ENCODE data around the gene AP1G1. TPM values are rescaled to one million over a fixed set of nuclear protein-coding genes. Genes with fewer than 3 reads are reported as not detected.

The AP1G1 gene
- total RNA-seq, 1 experiment from 2014 or later: 51.2 TPM

DNA sequence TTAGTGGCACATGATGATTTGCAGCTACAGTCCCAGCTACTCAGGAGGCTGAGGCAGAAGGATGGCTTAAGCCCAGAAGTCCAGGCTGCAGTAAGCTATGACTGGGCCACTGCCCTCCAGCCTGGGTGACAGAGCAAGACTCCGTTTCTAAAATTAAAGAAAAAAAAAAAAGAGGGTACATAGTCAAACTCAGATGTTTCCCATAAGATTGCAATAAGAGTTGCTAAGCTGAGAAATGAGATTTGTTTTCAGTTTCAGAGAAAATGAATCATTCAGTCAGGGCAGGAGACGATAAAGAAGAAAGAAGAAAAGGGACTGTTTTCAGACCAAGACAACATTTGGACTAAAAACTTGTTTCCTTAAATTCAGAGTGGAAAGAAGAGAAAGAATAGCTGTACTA is 54.0 kb downstream of the AP1G1 start:
- no peak overlapping the region for H3K27ac ChIP-seq (ENCODE audit: low read length)
- H2AFZ ChIP-seq (ENCODE audit: low read length): no peak overlapping the region
- no peaks in the 10 kb centered on the region for H4K20me1 ChIP-seq (ENCODE audit: low read length)
- TF ChIP-seq, protein P1, sequence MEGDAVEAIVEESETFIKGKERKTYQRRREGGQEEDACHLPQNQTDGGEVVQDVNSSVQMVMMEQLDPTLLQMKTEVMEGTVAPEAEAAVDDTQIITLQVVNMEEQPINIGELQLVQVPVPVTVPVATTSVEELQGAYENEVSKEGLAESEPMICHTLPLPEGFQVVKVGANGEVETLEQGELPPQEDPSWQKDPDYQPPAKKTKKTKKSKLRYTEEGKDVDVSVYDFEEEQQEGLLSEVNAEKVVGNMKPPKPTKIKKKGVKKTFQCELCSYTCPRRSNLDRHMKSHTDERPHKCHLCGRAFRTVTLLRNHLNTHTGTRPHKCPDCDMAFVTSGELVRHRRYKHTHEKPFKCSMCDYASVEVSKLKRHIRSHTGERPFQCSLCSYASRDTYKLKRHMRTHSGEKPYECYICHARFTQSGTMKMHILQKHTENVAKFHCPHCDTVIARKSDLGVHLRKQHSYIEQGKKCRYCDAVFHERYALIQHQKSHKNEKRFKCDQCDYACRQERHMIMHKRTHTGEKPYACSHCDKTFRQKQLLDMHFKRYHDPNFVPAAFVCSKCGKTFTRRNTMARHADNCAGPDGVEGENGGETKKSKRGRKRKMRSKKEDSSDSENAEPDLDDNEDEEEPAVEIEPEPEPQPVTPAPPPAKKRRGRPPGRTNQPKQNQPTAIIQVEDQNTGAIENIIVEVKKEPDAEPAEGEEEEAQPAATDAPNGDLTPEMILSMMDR (conservative IDR thresholded peaks at IDR 0.05; ENCODE audit: low read depth, low read length): no peak
- no peak for TF ChIP-seq EZH2phosphoT487 (IDR thresholded peaks at IDR 0.05; ENCODE audit: borderline replicate concordance, low read length)
- TF ChIP-seq EZH2 (IDR thresholded peaks at IDR 0.05; ENCODE audit: low read length, unreplicated experiment): no peak
- ChIA-PET POLR2A (ENCODE audit: unreplicated experiment) (no interaction called here), CTCF (no interaction called here)
- no peak overlapping the region for H3K4me2 ChIP-seq (ENCODE audit: low read length)
- no peak for DNase-seq
- H3K4me3 ChIP-seq (ENCODE audit: low read length): no peak overlapping the region
- no peaks in the 10 kb centered on the region for H3K4me1 ChIP-seq (ENCODE audit: insufficient read depth, low read length)
- intact Hi-C loops (cut with micrococcal nuclease): no loop called here
- peaks cover 36% of the 10 kb centered on the region for H3K36me3 ChIP-seq (ENCODE audit: low read depth, low read length)
- no peaks in the 10 kb centered on the region for H3K27me3 ChIP-seq (ENCODE audit: low read length)
- H3K79me2 ChIP-seq (ENCODE audit: low read length): no peaks in the 10 kb centered on the region
- no peaks in the 10 kb centered on the region for H3K9me2 ChIP-seq (replicated peaks; ENCODE audit: low read length)
- H3K9me3 ChIP-seq (ENCODE audit: low read length): no peaks in the 10 kb centered on the region
- BruUV-seq (replicated peaks): no TSS peak
- no peak overlapping the region for H3K9ac ChIP-seq (ENCODE audit: low read length)
- no peak for ATAC-seq
- H3F3A ChIP-seq (ENCODE audit: low read length, unreplicated experiment): no peaks in the 10 kb centered on the region

DNA sequence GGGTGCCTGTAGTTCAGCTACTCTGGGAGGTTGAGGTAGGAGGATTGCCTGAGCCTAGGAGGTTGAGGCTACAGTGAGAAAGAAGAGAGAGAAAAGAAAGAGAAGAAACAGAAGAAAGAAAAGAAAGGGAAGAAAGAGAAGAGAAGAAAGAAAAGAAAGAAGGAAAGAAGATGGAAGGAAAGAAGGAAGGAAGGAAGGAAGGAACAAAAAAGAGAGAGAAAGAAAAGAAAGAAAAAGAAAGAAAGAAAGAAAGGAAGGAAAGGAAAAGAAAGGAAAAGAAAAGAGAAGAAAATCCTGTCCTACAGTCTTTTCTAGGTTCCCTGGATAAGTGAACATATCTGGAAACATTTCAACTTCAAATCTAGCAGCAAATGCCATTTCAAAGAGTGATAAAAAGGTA is 54.5 kb downstream of the AP1G1 start:
- CTCF ChIA-PET: no interaction called here
- BruUV-seq (replicated peaks): no TSS peak
- TF ChIP-seq EZH2 (IDR thresholded peaks at IDR 0.05; ENCODE audit: low read length, unreplicated experiment): no peak
- TF ChIP-seq, protein P1 (conservative IDR thresholded peaks at IDR 0.05; ENCODE audit: low read depth, low read length): no peak
- no peak for TF ChIP-seq EZH2phosphoT487 (IDR thresholded peaks at IDR 0.05; ENCODE audit: borderline replicate concordance, low read length)
- Histone ChIP-seq H3K4me1 (ENCODE audit: insufficient read depth, low read length) (no peaks in the 10 kb centered on the region), H3K9me2 (replicated peaks; ENCODE audit: low read length) (no peaks in the 10 kb centered on the region), H3K9me3 (ENCODE audit: low read length) (no peaks in the 10 kb centered on the region), H4K20me1 (ENCODE audit: low read length) (no peaks in the 10 kb centered on the region), H3F3A (ENCODE audit: low read length, unreplicated experiment) (no peaks in the 10 kb centered on the region), H3K4me3 (ENCODE audit: low read length) (no peak overlapping the region), H2AFZ (ENCODE audit: low read length) (no peak overlapping the region), H3K9ac (ENCODE audit: low read length) (no peak overlapping the region), H3K36me3 (ENCODE audit: low read depth, low read length) (peaks cover 37% of the 10 kb centered on the region), H3K27ac (ENCODE audit: low read length) (no peak overlapping the region), H3K27me3 (ENCODE audit: low read length) (no peaks in the 10 kb centered on the region), H3K4me2 (ENCODE audit: low read length) (no peak overlapping the region), H3K79me2 (ENCODE audit: low read length) (no peaks in the 10 kb centered on the region)
- ATAC-seq: no peak
- DNase-seq: no peak
- intact Hi-C loops (cut with micrococcal nuclease): no loop called here
- POLR2A ChIA-PET (ENCODE audit: unreplicated experiment): no interaction called here

DNA sequence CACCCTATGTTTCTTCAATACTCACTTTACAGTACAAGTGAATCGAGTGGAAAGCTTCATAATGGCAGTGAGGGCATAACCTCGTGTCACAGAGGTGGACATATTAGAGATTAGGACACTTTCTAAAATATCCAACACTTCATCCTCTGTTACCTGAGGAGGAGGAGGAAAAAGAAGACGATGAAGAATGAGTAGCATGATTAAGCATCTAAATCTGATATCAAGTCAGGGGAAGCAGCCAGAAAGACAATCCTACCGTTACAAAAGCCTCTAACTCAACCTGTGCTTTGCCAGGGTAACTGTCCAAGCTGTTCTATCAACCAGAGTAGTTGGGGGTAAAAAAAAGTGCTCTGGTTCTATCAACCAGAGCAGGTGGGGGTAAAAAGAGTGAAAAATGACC is 60.4 kb downstream of the AP1G1 start:
- POLR2A ChIA-PET (ENCODE audit: unreplicated experiment): no interaction called here

More for the DNA sequence above, 60.4 kb downstream of the AP1G1 start:
- ATAC-seq (no peak), DNase-seq (no peak)
- no peaks in the 10 kb centered on the region for H3K27me3 ChIP-seq (ENCODE audit: low read length)
- H3F3A ChIP-seq (ENCODE audit: low read length, unreplicated experiment): no peaks in the 10 kb centered on the region
- no peak overlapping the region for H3K4me2 ChIP-seq (ENCODE audit: low read length)
- H3K9me3 ChIP-seq (ENCODE audit: low read length): no peaks in the 10 kb centered on the region
- no peaks in the 10 kb centered on the region for H3K4me1 ChIP-seq (ENCODE audit: insufficient read depth, low read length)
- no peak overlapping the region for H3K4me3 ChIP-seq (ENCODE audit: low read length)
- no peaks in the 10 kb centered on the region for H3K9me2 ChIP-seq (replicated peaks; ENCODE audit: low read length)
- H3K36me3 ChIP-seq (ENCODE audit: low read depth, low read length): peaks cover 27% of the 10 kb centered on the region
- no peaks in the 10 kb centered on the region for H3K79me2 ChIP-seq (ENCODE audit: low read length)
- no TSS peak for BruUV-seq (replicated peaks)
- no peaks in the 10 kb centered on the region for H4K20me1 ChIP-seq (ENCODE audit: low read length)
- H3K9ac ChIP-seq (ENCODE audit: low read length): no peak overlapping the region
- TF ChIP-seq, protein P1 (conservative IDR thresholded peaks at IDR 0.05; ENCODE audit: low read depth, low read length): no peak
- TF ChIP-seq EZH2 (IDR thresholded peaks at IDR 0.05; ENCODE audit: low read length, unreplicated experiment) (no peak), EZH2phosphoT487 (IDR thresholded peaks at IDR 0.05; ENCODE audit: borderline replicate concordance, low read length) (no peak)
- H2AFZ ChIP-seq (ENCODE audit: low read length): no peak overlapping the region
- intact Hi-C loops (cut with micrococcal nuclease): loop anchor here (10.0 kb wide), 1 partner anchor 73 kb away; no protein-coding TSS in a partner anchor
- no peak overlapping the region for H3K27ac ChIP-seq (ENCODE audit: low read length)
- CTCF ChIA-PET: no interaction called here

Data from PC-3 (cell line).